Retinal pigment epithelial cell (primary cell): ENCODE data around the gene PER2.

ENCODE experiments used
- DNase-seq: peaks from one replicate; pipeline ENCODE4 v3.0.0-alpha.2; 2010; ENCODE audit warnings: low read depth
- H3K4me3 ChIP-seq: 2 replicates; pipeline ENCODE4 v1.5.1; 2011; ENCODE audit warnings: mild to moderate bottlenecking, low read length, control low read depth, moderate library complexity
- TF ChIP-seq, protein P1 (sequence below): conservative IDR thresholded peaks from 2 replicates; pipeline ENCODE4 v1.5.1; 2011; ENCODE audit warnings: low read depth, low read length, control low read depth, inconsistent platforms

PER2 gene

DNA sequence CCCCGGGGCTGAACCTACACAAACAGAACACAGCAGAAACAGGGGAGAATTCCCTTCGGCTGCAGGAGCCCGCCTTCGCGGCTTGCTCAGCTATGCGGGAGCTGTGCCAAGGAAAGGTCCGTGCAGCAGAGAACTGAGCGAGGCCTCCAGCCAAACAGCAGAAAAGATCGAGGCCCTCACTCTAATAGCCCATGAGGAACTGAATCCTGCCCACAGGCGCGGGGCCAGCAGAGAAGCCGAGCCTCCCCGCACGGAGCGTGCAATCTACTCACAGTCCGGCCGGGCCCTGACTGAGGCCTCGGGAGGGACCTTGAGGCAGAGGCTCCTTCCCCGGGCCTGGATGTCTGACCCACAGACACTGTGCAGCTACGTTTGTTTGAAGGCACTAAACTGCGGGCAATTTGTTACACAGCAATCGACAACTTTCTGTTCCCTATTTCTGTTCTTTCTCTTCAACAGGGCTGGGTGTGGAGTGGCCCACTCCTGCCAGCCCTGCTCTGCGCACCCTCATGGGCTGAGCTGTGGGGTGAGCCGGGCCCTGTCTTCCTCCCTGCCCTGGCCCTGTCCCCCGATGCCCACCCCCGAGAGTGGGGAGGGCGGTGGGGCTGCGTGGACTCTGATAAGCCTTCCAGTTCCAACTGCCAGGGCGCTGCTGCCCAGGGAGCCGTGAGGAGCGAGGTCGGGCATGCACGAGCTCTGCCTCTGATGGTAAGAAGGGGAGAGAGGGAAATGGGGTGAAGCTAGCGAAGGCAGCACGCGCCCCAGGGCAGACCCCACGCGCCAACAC lies 62.3 kb downstream of the PER2 start:
- no peak for DNase-seq
- no peak overlapping the region for H3K4me3 ChIP-seq
- TF ChIP-seq, protein P1, sequence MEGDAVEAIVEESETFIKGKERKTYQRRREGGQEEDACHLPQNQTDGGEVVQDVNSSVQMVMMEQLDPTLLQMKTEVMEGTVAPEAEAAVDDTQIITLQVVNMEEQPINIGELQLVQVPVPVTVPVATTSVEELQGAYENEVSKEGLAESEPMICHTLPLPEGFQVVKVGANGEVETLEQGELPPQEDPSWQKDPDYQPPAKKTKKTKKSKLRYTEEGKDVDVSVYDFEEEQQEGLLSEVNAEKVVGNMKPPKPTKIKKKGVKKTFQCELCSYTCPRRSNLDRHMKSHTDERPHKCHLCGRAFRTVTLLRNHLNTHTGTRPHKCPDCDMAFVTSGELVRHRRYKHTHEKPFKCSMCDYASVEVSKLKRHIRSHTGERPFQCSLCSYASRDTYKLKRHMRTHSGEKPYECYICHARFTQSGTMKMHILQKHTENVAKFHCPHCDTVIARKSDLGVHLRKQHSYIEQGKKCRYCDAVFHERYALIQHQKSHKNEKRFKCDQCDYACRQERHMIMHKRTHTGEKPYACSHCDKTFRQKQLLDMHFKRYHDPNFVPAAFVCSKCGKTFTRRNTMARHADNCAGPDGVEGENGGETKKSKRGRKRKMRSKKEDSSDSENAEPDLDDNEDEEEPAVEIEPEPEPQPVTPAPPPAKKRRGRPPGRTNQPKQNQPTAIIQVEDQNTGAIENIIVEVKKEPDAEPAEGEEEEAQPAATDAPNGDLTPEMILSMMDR, result no peak

DNA sequence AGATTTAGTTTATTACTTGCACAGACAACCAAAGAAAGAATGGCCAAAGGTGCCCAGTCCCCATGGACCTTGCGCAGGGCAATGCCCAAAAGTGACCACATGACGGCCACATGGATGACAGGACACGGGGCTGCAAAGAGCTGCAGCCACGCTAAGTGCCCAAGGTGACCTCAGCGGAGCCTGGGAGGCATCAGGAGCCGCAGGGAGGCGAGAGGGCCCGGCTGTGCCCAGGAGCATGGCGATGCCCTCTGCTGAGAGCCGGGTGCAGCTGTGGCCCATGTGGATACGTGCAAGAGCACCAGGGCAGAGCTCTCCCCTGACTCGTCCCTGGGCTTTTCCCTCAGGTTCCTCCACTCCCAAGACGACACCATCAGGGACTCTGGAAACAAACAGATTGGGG lies 63.3 kb downstream of the PER2 start:
- H3K4me3 ChIP-seq, result no peak overlapping the region
- TF ChIP-seq, protein P1, result no peak
- no peak for DNase-seq

DNA sequence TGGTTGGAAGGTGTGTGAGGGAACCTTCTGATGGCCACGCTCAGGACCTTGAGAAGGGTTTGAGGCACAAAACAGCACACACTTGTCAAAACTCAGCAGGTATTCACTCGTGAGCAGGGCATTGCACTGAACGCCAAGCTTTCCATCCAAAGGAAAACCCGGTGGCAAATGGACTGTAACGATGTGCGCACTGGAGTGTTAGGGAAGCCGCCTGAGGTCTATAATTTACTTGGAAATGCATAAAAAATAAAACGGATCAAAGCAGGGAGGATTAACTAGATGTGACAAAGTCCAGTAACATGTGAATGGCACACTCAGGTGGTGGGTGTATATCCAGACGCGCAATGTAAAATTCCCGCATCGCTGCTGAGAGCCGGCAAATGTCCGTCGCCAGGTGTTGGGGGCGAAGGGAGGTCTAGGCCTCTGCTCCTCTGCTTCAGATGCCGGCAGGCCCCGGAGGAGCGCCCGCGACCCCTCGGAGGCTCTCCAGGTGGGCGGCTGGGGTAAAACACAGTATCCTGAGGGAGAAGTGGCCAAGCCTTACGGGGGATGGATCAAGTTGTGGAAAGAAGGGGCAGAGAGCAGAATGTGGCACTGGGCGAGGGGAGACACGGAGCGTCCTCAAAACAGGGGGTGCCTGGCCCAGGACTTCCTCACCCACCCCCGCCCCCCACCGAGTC lies 63.9 kb downstream of the PER2 start:
- TF ChIP-seq, protein P1, result no peak
- no peak for DNase-seq
- no peak overlapping the region for H3K4me3 ChIP-seq

DNA sequence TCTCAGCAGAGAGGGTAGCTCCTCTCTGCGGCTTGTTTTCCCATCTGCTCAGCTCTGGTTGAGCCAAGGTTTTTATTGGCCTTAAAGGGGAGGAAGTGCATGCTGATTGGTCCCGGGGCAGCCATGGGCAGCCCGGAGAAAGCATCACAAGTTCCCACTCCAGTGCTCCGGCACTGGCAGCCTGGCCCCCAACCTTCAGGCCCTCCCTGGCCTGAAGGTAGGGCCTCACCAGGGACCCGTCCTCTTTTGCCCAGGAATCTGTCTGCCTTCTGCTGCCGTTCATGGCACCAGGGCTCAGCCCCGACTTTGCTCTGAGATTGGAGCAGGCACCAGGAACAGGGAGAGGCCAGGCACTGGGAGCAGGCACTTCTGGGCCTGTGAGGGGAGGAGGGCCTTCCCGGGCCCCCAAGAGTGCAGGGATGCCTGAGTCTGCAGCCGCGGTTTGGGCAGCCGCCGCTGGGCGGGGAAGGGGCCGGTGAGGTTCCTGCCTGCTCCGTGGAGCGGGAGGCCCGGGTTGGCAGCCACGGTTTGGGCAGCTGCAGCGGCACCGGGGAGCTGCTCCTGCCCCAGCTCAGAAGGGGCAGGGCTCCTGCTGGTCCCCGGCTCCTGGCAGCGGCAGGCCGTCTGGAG lies 67.4 kb downstream of the PER2 start:
- H3K4me3 ChIP-seq, result no peak overlapping the region
- no peak for DNase-seq
- TF ChIP-seq, protein P1, result no peak

DNA sequence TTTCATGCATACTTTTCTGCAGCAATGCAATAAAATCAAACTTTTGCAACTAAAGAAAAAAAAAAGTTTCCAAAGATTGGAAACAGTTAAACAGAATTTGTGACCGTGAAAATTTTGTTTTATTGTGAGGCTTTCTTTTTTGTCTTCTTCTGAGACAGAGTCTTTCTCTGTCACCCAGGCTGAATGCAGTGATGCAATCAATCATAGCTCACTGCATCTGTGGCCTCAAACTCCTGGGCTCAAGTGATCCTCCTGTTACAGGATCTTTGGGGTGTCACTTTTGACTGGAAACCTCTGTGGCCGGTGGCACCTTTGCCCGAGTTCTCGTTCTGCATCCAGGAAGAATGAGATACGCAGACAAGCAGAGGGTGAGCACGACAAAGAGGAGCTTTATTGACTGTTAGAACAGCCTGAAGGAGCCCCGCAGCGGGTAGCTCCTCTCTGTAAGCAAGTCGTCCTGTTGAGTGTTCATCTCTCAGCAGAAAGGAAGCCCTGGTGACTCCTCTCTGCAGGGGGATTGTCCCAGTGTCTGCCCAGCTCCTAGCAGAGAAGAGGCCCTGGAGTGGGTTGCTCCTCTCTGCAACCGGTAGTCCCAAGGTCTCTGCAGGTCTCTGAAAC lies 68.0 kb downstream of the PER2 start:
- DNase-seq, result no peak
- H3K4me3 ChIP-seq, result no peak overlapping the region

DNA sequence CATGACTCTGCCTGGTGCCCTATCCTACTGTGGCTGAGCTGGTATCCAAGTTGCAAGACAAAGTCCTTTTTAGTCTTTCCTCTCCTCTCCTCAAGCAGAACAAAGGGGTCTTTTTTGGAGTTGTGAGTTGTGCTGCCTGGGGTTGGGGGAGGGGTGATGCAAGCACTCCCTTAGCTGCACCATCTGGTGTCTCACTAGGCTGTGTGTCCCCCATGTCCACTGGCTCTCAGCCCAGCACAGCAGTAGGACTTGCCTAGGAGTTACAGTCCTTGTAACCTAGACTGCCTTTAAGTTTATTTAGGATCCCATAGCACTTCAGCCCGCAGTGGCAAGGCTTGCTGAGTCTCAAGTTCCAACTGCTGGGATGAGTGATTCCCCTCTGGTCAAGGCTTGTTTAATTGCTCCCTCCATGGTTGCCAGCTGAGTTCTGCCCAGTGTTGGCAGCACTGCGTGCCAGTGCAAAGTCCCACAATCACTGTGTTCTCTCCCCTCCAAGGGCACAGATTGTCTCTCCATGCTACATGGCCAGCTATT lies 71.7 kb downstream of the PER2 start:
- TF ChIP-seq, protein P1, result no peak
- no peak overlapping the region for H3K4me3 ChIP-seq
- no peak for DNase-seq

More for the DNA sequence above, 68.0 kb downstream of the PER2 start:
- TF ChIP-seq, protein P1, result no peak
